ENCODE data around the gene EXOC4. TPM values are rescaled to one million over a fixed set of nuclear protein-coding genes. Genes with fewer than 3 reads are reported as not detected.
"Not testable (repeated sequence)": the region's sequence is repeated elsewhere in the genome, so short reads cannot be mapped to it uniquely, and the experiment has no call there.

EXOC4 gene
- total RNA-seq, 1 donor from 2014 or later = 56.4 TPM

- ATAC-seq = no peak
Measured at GRCh38 chr7:133315332-133316040, 62.6 kb downstream of the EXOC4 start.

GRCh38 chr7:133319842-133320241, 67.0 kb downstream of the EXOC4 start:
- ATAC-seq = no peak

GRCh38 chr7:133320891-133321290, 68.0 kb downstream of the EXOC4 start:
- ATAC-seq = no peak

- not testable (repeated sequence) for ATAC-seq
Measured at GRCh38 chr7:133321366-133321765, 68.5 kb downstream of the EXOC4 start.

GRCh38 chr7:133326745-133327144, 73.9 kb downstream of the EXOC4 start:
- ATAC-seq = not testable (repeated sequence)

GRCh38 chr7:133328021-133328420, 75.1 kb downstream of the EXOC4 start:
- not testable (repeated sequence) for ATAC-seq

GRCh38 chr7:133330085-133330484, 77.2 kb downstream of the EXOC4 start:
- no peak for ATAC-seq

GRCh38 chr7:133331861-133332260, 79.0 kb downstream of the EXOC4 start:
- ATAC-seq = no peak

GRCh38 chr7:133339772-133340171, 86.9 kb downstream of the EXOC4 start:
- no peak for ATAC-seq

- no peak for ATAC-seq
Measured at GRCh38 chr7:133344275-133344674, 91.4 kb downstream of the EXOC4 start.

GRCh38 chr7:133345690-133346421, 93.0 kb downstream of the EXOC4 start:
- no peak for ATAC-seq

GRCh38 chr7:133348250-133348649, 95.4 kb downstream of the EXOC4 start:
- no peak for ATAC-seq

GRCh38 chr7:133349101-133349500, 96.2 kb downstream of the EXOC4 start:
- ATAC-seq = no peak

GRCh38 chr7:133352430-133352829, 99.6 kb downstream of the EXOC4 start:
- no peak for ATAC-seq

GRCh38 chr7:133353775-133354174, 100.9 kb downstream of the EXOC4 start:
- no peak for ATAC-seq

- ATAC-seq = no peak
Measured at GRCh38 chr7:133354546-133355324, 101.9 kb downstream of the EXOC4 start.

GRCh38 chr7:133355325-133355708, 102.4 kb downstream of the EXOC4 start:
- ATAC-seq = no peak

- ATAC-seq = no peak
Measured at GRCh38 chr7:133355822-133356221, 102.9 kb downstream of the EXOC4 start.

- ATAC-seq = no peak
Measured at GRCh38 chr7:133358708-133359107, 105.8 kb downstream of the EXOC4 start.

- no peak for ATAC-seq
Measured at GRCh38 chr7:133359449-133359848, 106.6 kb downstream of the EXOC4 start.

GRCh38 chr7:133360201-133360600, 107.3 kb downstream of the EXOC4 start:
- ATAC-seq = no peak

GRCh38 chr7:133361806-133362205, 108.9 kb downstream of the EXOC4 start:
- ATAC-seq = no peak

- no peak for ATAC-seq
Measured at GRCh38 chr7:133364959-133365690, 112.2 kb downstream of the EXOC4 start.
